GM21423 (cell line): Measurements from ENCODE around the gene PRPF31.
A peak's percentile ranks its signal among the peaks of the same experiment; 100 is the strongest.
"Not testable (repeated sequence)": the region's sequence is repeated elsewhere in the genome, so short reads cannot be mapped to it uniquely, and the experiment has no call there.

Experiments used
- ATAC-seq: cut with Tn5 transposase; IDR thresholded peaks from one replicate; pipeline ENCODE4 v1.9.1; 2021; ENCODE audit warnings: mild to moderate bottlenecking, moderate library complexity; ENCODE audit not compliant: unreplicated experiment

PRPF31 gene

GRCh38 chr19:54115109-54116063 is at the start of gene PRPF31, which contains the start of gene TFPT:
TSS of gene PRPF31 (plus strand) at chr19:54115754. CDS start at chr19:54118279, 2,525 bp downstream.
TSS of gene TFPT (minus strand) at chr19:54115657. CDS start at chr19:54115269, 388 bp downstream.
- ATAC-seq, result peak; percentile 78

- no peak for ATAC-seq
These were observed 46.1 kb upstream of the PRPF31 start for GRCh38 chr19:54069470-54069869.

GRCh38 chr19:54073829-54074228 is 41.7 kb upstream of the PRPF31 start:
- no peak for ATAC-seq

- ATAC-seq, result no peak
These were observed 40.7 kb upstream of the PRPF31 start for GRCh38 chr19:54074851-54075250.

- ATAC-seq, result no peak
These were observed 38.2 kb upstream of the PRPF31 start for GRCh38 chr19:54077334-54077733.

- no peak for ATAC-seq
These were observed 34.5 kb upstream of the PRPF31 start, which contains the start of gene TARM1 for GRCh38 chr19:54081032-54081431. TSS of gene TARM1 (minus strand) at chr19:54081365. CDS start at chr19:54081340, 25 bp downstream.

GRCh38 chr19:54084410-54084809 is 31.1 kb upstream of the PRPF31 start:
- no peak for ATAC-seq

GRCh38 chr19:54094426-54095000 is 21.0 kb upstream of the PRPF31 start:
- no peak for ATAC-seq

GRCh38 chr19:54095136-54095858 is 20.3 kb upstream of the PRPF31 start:
- ATAC-seq, result no peak

GRCh38 chr19:54095859-54096616 is 19.5 kb upstream of the PRPF31 start:
- not testable (repeated sequence) for ATAC-seq

GRCh38 chr19:54096617-54097106 is 18.9 kb upstream of the PRPF31 start:
- no peak for ATAC-seq

GRCh38 chr19:54099190-54099902 is 16.2 kb upstream of the PRPF31 start:
- no peak for ATAC-seq

- not testable (repeated sequence) for ATAC-seq
These were observed 15.7 kb upstream of the PRPF31 start for GRCh38 chr19:54099903-54100255.

GRCh38 chr19:54100561-54100960 is 15.0 kb upstream of the PRPF31 start, which contains the start of gene OSCAR:
TSS of gene OSCAR (minus strand) at chr19:54100803. CDS start at chr19:54100792, 11 bp downstream.
- ATAC-seq, result no peak

- peak; percentile 97 for ATAC-seq
These were observed 13.0 kb upstream of the PRPF31 start, which contains the start of gene NDUFA3 for GRCh38 chr19:54102421-54103169. TSS of gene NDUFA3 (plus strand) at chr19:54102855. CDS start at chr19:54102879, 24 bp downstream.

GRCh38 chr19:54104998-54105715 is 10.4 kb upstream of the PRPF31 start:
- ATAC-seq, result no peak

- ATAC-seq, result no peak
These were observed 9.8 kb upstream of the PRPF31 start for GRCh38 chr19:54105796-54106195.

GRCh38 chr19:54106716-54107115 is 8.8 kb upstream of the PRPF31 start:
- ATAC-seq, result no peak
